Prostate gland (tissue), 2 donors: ENCODE results near the gene TIMM22. TPM values are rescaled to one million over a fixed set of nuclear protein-coding genes. Genes with fewer than 3 reads are reported as not detected.
"Not testable (repeated sequence)": the region's sequence is repeated elsewhere in the genome, so short reads cannot be mapped to it uniquely, and the experiment has no call there.

Source experiments
- DNase-seq: peaks from one replicate; pipeline ENCODE4 v3.0.0-alpha.2; 2019; ENCODE audit warnings: low spot score
- H3K27ac ChIP-seq, 2 donors: fragments of 200-600 bp; sonication (generic); 2 replicates each; pipeline ENCODE4 v1.5.1; 2017 to 2019
- H3K27me3 ChIP-seq: fragments of 200-600 bp; sonication (generic); replicated peaks from 2 replicates; pipeline ENCODE4 v1.5.1; 2019; ENCODE audit not compliant: insufficient read depth
- H3K36me3 ChIP-seq, 2 donors: fragments of 200-600 bp; sonication (generic); 1 replicate in 1 of 2; 2 replicates in 1 of 2; pipeline versions ENCODE4 v1.5.1 to v1.8.1; 2017 to 2019
- H3K4me1 ChIP-seq: fragments of 200-600 bp; sonication (generic); replicated peaks from 2 replicates; pipeline ENCODE4 v1.5.1; 2019
- H3K4me3 ChIP-seq, 2 donors: fragments of 200-600 bp; sonication (generic); 2 replicates each; pipeline ENCODE4 v1.5.1; 2017 to 2019
- H3K9me3 ChIP-seq: fragments of 200-600 bp; sonication (generic); 2 replicates; pipeline ENCODE4 v1.5.1; 2017
- CTCF ChIP-seq, 4 experiments: fragments of 200-600 bp in 2 of 4; fragments of 450-650 bp in 2 of 4; sonication (generic) in 2 of 4; IDR thresholded peaks; 1 replicate in 3 of 4; 2 replicates in 1 of 4; pipeline ENCODE4 v1.5.1; 2016 to 2019; ENCODE audit warnings: antibody characterized with exemption in 4 of 4, mild to moderate bottlenecking in 2 of 4, moderate library complexity in 2 of 4
- POLR2A ChIP-seq: fragments of 450-650 bp; IDR thresholded peaks from one replicate; pipeline ENCODE4 v1.6.1; 2016; ENCODE audit warnings: antibody characterized with exemption, mild to moderate bottlenecking
- POLR2AphosphoS5 ChIP-seq: sonication (generic); formaldehyde crosslinking; IDR thresholded peaks from one replicate; pipeline ENCODE4 v1.6.1; 2017; ENCODE audit warnings: antibody characterized with exemption
- WGBS: methylation state at CpG from one replicate; pipeline ENCODE4 v1.1.5; 2018; 5-methylcytosine and 5-hydroxymethylcytosine counted together
- intact Hi-C: fragments of 100-400 bp; cut with DNase I; formaldehyde crosslinking; loops from one replicate; pipeline ENCODE4 v1.14.2; 2022
- total RNA-seq, 2 donors: library from RNA; depleted of rRNA; stranded (reverse); fragments of >200 nt; gene quantifications; one replicate each; pipeline ENCODE4 v1.1.0, GENCODE V29; 2016

TIMM22 gene
- total RNA-seq, 2 donors from 2014 or later: 15.1 to 20.3 TPM

GRCh38 chr17:1045456-1045855, 48.5 kb downstream of the TIMM22 start:
- Histone ChIP-seq H3K27me3 (no peaks in the 10 kb centered on the region), H3K4me1 (no peaks in the 10 kb centered on the region), H3K9me3 (no peaks in the 10 kb centered on the region), H3K36me3 (no peaks in the 10 kb centered on the region), H3K4me3 (no peak overlapping the region), H3K27ac (no peak overlapping the region)
- 89% methylated on average over 9 of the region's 9 CpGs for WGBS
- intact Hi-C loops: loop anchor here (5.0 kb wide), 1 partner anchor 43 kb away; no protein-coding TSS in a partner anchor
- DNase-seq: no peak
- no peak for TF ChIP-seq CTCF (IDR thresholded peaks at IDR 0.05)
- TF ChIP-seq POLR2AphosphoS5: no peak
- TF ChIP-seq POLR2A: no peak

- Histone ChIP-seq H3K4me3 (no peak overlapping the region), H3K27me3 (no peaks in the 10 kb centered on the region), H3K36me3 (no peaks in the 10 kb centered on the region), H3K9me3 (no peaks in the 10 kb centered on the region), H3K4me1 (no peaks in the 10 kb centered on the region), H3K27ac (peak overlapping the region; percentile 51 to 60)
- WGBS: 48% methylated on average over 21 of the region's 21 CpGs
- DNase-seq: no peak
- TF ChIP-seq CTCF (IDR thresholded peaks at IDR 0.05): no peak
- TF ChIP-seq POLR2A: no peak
- TF ChIP-seq POLR2AphosphoS5: no peak
- intact Hi-C loops: loop anchor here (5.0 kb wide), 1 partner anchor 45 kb away; no protein-coding TSS in a partner anchor
These were observed 50.4 kb downstream of the TIMM22 start for GRCh38 chr17:1047177-1047878.

GRCh38 chr17:1047879-1048470, 51.0 kb downstream of the TIMM22 start:
- intact Hi-C loops: loop anchor here (5.0 kb wide), 1 partner anchor 46 kb away; no protein-coding TSS in a partner anchor
- TF ChIP-seq POLR2A (no peak), CTCF (IDR thresholded peaks at IDR 0.05) (no peak)
- no peaks in the 10 kb centered on the region for H3K4me1 ChIP-seq
- H3K27ac ChIP-seq: peak overlapping the region; percentile 51 to 60
- WGBS: 65% methylated on average over 20 of the region's 20 CpGs
- no peaks in the 10 kb centered on the region for H3K36me3 ChIP-seq
- no peak for DNase-seq
- no peaks in the 10 kb centered on the region for H3K9me3 ChIP-seq
- H3K4me3 ChIP-seq: no peak overlapping the region
- H3K27me3 ChIP-seq: no peaks in the 10 kb centered on the region

GRCh38 chr17:1048516-1049115, 51.7 kb downstream of the TIMM22 start:
- H3K4me1 ChIP-seq, H3K9me3 ChIP-seq, H3K36me3 ChIP-seq, H3K27me3 ChIP-seq, H3K27ac ChIP-seq, H3K4me3 ChIP-seq, DNase-seq: not testable (repeated sequence)
- intact Hi-C loops: loop anchor here (5.0 kb wide), 1 partner anchor 46 kb away; no protein-coding TSS in a partner anchor
- 92% methylated on average over 49 of the region's 49 CpGs for WGBS

- H3K36me3 ChIP-seq: no peaks in the 10 kb centered on the region
- intact Hi-C loops: loop anchor here (5.0 kb wide), 1 partner anchor 47 kb away; no protein-coding TSS in a partner anchor
These were observed 52.7 kb downstream of the TIMM22 start for GRCh38 chr17:1049446-1050225.

More at GRCh38 chr17:1049446-1050225, 52.7 kb downstream of the TIMM22 start:
- TF ChIP-seq POLR2AphosphoS5: no peak
- TF ChIP-seq POLR2A: no peak
- TF ChIP-seq CTCF (IDR thresholded peaks at IDR 0.05): no peak
- DNase-seq: no peak
- no peak overlapping the region for H3K4me3 ChIP-seq
- 93% methylated on average over 28 of the region's 28 CpGs for WGBS
- no peak overlapping the region for H3K27ac ChIP-seq
- H3K9me3 ChIP-seq: no peaks in the 10 kb centered on the region
- H3K27me3 ChIP-seq: no peaks in the 10 kb centered on the region
- no peaks in the 10 kb centered on the region for H3K4me1 ChIP-seq
